ENCODE data around the gene CD274.
"Not testable (repeated sequence)": the region's sequence is repeated elsewhere in the genome, so short reads cannot be mapped to it uniquely, and the experiment has no call there.

The CD274 gene

GRCh38 chr9:5440426-5440825 lies 9.9 kb upstream of the CD274 start:
- TF ChIP-seq, protein P1, sequence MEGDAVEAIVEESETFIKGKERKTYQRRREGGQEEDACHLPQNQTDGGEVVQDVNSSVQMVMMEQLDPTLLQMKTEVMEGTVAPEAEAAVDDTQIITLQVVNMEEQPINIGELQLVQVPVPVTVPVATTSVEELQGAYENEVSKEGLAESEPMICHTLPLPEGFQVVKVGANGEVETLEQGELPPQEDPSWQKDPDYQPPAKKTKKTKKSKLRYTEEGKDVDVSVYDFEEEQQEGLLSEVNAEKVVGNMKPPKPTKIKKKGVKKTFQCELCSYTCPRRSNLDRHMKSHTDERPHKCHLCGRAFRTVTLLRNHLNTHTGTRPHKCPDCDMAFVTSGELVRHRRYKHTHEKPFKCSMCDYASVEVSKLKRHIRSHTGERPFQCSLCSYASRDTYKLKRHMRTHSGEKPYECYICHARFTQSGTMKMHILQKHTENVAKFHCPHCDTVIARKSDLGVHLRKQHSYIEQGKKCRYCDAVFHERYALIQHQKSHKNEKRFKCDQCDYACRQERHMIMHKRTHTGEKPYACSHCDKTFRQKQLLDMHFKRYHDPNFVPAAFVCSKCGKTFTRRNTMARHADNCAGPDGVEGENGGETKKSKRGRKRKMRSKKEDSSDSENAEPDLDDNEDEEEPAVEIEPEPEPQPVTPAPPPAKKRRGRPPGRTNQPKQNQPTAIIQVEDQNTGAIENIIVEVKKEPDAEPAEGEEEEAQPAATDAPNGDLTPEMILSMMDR (conservative IDR thresholded peaks at IDR 0.05; ENCODE audit: low read length): no peak
- no peak overlapping the region for H3K4me3 ChIP-seq (ENCODE audit: low read length)

DNA sequence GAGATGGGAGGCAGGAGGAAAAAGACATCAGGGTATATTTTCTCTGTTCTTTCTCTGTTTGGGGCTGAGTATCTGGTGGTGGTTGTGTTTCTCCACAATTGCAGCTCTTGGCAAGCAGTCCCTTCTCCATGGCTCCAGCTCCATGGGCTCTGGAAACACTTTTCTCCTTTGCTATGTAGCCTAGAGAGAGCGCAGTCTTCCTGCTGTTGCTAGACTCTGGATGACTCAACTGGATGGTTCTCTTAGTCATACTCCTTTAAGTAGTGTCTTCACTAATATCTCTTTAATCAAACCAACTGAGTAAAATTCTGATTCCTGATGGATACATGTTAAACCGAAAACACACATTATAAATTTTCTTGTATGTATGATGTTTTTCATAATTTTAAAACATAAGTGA lies 9.3 kb upstream of the CD274 start:
- TF ChIP-seq, protein P1 (conservative IDR thresholded peaks at IDR 0.05; ENCODE audit: low read length): no peak
- H3K4me3 ChIP-seq (ENCODE audit: low read length): no peak overlapping the region
- DNase-seq (ENCODE audit: low read depth): peak; percentile 50

More at GRCh38 chr9:5440426-5440825, 9.9 kb upstream of the CD274 start:
- DNase-seq (ENCODE audit: low read depth): no peak

DNA sequence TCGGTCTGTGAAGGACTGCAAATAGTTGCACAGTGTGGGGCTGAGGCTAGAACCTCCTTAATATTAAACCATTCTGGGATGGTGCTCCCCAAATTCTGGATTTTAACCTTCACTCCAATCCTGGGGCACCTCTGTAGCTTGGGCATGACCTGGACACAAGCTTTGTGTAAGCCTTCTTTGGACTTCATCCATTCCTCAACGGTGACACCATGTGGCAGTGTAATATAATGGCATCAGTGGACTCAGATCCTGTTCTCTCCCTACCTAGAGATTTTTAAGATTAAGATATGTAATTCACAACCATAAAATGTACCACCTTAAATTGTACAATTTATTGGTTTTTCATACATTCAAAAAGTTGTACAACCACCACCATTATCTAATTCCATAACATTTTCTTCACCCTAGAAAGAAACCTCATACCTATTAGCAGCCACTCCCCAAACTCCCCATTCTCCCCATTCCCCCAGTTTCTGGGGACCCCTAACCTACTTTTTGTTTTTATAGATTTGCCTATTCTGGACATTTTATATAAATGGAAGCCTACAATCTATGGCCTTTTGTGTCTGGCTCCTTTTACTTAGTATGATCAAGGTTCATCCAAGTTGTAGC lies 7.8 kb upstream of the CD274 start:
- peak; percentile 66 for DNase-seq (ENCODE audit: low read depth)
- TF ChIP-seq, protein P1 (conservative IDR thresholded peaks at IDR 0.05; ENCODE audit: low read length): peak; percentile 66
- no peak overlapping the region for H3K4me3 ChIP-seq (ENCODE audit: low read length)

GRCh38 chr9:5443850-5444249 lies 6.5 kb upstream of the CD274 start:
- DNase-seq (ENCODE audit: low read depth): no peak
- no peak overlapping the region for H3K4me3 ChIP-seq (ENCODE audit: low read length)
- TF ChIP-seq, protein P1 (conservative IDR thresholded peaks at IDR 0.05; ENCODE audit: low read length): no peak

DNA sequence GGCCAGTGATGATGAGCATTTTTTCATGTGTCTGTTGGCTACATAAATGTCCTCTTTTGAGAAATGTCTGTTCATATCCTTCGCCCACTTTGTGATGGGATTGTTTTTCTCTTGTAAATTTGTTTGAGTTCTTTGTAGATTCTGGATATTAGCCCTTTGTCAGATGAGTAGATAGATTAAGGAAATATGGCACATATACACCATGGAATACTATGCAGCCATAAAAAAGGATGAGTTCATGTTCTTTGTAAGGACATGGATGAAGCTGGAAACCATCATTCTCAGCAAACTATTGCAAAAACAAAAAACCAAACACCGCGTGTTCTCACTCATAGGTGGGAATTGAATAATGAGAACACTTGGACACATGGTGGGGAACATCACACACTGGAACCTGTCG lies 5.2 kb upstream of the CD274 start:
- H3K4me3 ChIP-seq (ENCODE audit: low read length); DNase-seq (ENCODE audit: low read depth): not testable (repeated sequence)

DNA sequence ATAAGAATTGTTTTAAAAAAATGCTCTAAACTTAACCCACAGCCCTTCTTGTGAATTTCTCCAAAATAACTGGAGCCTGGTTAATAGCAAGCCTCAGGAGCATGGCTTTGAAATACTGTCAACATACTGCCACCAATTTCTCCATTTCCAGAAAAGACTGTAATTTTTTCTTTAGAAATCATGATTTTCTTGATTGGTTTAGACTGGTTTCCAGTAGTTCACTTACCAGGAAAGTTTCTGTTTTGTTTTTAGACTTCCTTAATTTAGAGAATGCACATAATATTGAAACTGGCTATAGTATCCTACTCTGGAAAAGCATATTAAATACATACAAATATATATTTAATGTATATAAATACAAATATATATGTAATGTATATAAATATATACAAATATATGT lies 4.5 kb upstream of the CD274 start:
- TF ChIP-seq, protein P1 (conservative IDR thresholded peaks at IDR 0.05; ENCODE audit: low read length): no peak
- no peak for DNase-seq (ENCODE audit: low read depth)
- no peak overlapping the region for H3K4me3 ChIP-seq (ENCODE audit: low read length)

DNA sequence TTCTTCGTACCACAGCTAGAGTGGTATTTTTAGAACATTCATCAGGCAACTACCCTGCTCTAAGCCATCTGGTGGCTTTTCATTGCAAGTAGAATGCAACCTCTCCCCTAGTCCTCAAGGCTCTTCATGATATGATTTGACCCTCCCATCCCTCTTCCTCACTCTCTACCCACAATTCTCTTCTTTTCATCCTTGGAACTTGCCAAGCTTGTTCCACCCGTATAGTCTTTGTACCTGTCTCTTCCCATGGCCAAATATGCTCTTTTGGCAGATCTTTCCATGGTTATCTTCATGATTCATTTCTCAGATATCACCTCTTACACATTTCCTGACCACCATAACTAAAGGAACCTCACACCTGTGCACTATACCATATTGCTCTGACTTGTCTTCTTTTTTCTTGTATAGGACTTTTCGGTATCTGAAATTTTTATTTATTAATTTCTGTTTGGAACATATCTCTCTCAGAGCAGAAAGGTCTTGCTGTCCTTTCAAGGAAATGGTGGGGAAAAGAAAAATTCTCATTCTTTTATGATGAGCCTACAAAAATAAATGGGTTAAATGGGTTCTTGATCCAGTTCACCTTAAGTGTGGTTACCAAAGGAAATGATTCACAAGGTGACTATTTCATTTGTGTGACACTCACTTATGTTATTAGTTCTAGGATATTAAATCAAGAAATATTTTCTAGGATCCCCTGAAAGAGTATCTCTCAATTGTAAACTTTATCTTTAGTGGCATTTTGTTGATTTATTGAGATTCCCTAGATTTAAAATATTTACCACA lies 3.7 kb upstream of the CD274 start:
- H3K4me3 ChIP-seq (ENCODE audit: low read length): no peak overlapping the region
- TF ChIP-seq, protein P1 (conservative IDR thresholded peaks at IDR 0.05; ENCODE audit: low read length): no peak; the same call in 1 of the 2 replicates
- no peak for DNase-seq (ENCODE audit: low read depth)
